Fibroblast of the conjunctiva (primary cell): ENCODE data around the gene ADIRF.
"Not testable (repeated sequence)": the region's sequence is repeated elsewhere in the genome, so short reads cannot be mapped to it uniquely, and the experiment has no call there.

Experiments used
- DNase-seq: peaks from one replicate; pipeline ENCODE4 v3.0.0-alpha.2; 2010; ENCODE audit warnings: low read depth

Gene ADIRF

DNA sequence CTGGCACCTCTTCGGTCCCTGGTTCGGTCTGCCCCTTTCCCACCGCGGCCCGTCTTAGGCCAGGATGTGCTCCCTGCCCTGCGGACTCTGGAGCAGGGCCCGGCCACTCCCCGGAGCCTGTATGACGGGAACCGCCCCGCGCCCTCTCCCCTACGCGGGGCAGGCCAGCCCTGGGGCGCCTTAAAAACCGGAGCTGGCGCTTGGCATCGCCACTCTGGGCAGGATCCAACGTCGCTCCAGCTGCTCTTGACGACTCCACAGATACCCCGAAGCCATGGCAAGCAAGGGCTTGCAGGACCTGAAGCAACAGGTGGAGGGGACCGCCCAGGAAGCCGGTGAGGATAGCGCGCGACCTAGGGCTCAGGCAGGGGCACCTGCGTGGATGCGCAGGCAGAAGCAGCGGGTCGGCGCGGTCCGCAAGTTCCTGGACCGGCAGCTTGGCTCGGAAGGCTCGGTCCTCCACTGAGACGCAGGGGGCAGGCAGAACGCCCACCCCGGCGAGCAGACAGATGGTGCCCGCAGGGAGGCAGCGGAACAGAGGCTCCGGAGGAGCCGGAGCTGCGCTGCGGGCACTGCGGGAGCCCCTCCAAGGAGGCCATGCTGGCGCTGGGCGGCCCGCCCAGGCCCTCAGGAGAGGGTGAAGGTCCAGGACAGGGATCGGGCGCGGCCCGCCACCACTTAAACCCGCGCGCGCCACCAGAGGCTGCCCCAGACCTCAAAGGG lies at the start of gene ADIRF:
TSS of gene ADIRF (plus strand) at position 212 of the 723 bp plus-strand sequence. CDS start at position 275, 63 bp downstream.
- no peak for DNase-seq

- no peak for DNase-seq
Measured at GRCh38 chr10:86922553-86922961, 45.7 kb upstream of the ADIRF start.

- no peak for DNase-seq
Measured at GRCh38 chr10:86929468-86930380, 38.6 kb upstream of the ADIRF start.

DNA sequence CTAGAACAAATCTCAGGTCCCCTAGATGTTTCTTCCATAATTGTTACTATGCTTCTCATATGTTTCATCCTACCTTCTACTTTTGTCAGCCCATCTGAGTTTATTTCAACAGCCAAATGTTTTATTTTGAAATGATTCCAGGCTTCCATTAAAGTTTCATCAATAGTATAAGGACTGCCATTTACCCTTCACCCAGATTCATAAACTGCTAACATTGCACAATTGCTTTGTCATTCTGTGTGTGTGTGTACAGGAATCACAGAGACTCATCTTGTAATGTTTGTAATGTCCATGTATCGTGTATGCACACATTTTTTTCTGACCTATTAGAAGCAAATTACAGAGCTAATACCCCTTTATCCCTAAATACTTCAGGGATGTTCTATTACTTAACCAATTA lies 36.4 kb upstream of the ADIRF start:
- peak; percentile 62 for DNase-seq

DNA sequence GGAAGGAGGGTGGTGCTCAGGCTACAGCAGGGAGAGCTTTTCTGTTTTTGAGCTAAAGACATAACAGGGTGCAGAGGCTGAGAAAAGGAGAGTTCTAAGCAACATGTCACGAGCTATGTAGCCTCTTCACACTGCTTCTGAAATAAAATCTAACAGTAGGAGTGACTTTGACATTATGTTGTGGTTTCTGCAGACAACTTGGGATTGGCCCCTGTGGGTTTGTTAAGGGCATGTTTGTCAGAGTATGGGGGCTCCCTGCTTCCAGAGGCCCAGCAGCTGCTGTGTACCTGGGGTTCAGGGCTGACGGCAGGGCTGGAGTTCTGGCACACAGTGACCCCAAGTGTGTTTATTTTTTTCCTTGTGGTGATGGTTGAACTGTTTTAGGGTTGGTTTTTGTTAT lies 35.6 kb upstream of the ADIRF start:
- DNase-seq = no peak

- DNase-seq = not testable (repeated sequence)
Measured at GRCh38 chr10:86934162-86934711, 34.0 kb upstream of the ADIRF start.

DNA sequence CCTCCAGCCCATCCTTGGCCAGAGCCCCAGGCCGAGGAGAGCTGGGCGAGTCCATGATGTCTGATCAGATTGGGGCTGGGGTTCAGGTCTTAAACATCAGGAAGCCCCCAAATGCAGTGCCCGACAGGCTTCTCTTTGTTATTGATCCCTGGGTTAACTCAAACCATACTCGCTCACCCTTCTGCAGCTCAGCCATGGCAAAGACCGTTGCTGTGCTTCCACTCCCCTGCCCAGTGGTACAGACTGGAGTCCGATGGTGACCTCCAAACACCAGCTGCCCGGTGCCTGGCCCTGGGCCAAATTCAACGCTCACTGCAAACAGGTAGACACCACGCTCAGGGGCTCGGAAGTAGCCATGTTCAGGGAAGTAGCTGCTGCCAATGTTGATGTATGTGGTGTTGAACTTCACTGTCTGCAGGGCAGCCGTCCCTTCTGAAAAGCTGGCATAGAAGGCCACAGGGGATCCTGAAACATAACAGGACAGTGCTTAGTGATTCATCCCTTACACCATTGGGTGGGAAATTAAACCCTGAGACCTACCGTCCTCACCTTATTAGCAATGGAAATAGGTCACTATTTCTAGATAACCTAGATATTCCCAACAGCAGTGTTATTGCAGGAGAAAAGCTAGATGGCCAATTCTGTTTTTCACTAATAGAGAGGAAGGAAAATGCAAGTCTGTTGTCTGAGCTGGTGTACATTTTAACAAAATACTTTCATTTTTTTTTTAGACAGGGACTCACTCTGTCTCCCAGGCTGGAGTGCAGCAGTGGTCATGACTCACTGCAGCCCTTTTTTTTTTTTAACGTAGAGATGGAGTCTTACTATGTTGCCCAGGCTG lies 31.4 kb upstream of the ADIRF start:
- no peak for DNase-seq

DNA sequence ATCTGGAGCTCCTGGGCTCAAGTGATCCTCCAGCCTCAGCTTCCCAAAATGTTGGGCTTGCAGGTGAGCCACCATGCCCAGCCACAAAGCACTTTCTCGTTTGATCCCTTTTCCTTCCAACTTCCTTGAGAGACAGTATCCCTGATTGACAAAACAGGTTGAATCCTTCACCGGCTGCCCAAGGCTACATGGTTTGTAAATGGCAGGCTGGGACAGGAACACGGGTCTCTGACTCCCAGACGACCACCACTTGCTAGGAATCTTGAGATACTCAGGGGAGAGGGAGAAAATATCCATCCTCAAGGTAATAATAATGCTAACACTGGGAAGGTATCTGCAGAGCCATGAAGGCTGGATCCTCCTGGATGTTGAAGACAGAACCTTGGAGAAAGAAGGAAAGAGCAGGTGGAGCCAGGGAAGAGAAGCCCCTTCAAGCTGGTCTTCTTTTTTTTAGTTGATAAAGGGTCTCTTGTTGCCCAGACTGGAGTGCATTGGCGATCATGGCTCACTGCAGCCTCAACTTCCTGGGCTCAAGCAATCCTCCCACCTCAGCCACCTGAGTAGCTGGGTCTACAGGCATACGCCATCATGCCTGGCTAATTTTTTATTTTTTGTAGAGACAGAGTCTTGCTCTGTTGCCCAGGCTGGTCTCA lies 30.7 kb upstream of the ADIRF start:
- DNase-seq = no peak

- no peak for DNase-seq
Measured at GRCh38 chr10:86938260-86938659, 30.0 kb upstream of the ADIRF start.

DNA sequence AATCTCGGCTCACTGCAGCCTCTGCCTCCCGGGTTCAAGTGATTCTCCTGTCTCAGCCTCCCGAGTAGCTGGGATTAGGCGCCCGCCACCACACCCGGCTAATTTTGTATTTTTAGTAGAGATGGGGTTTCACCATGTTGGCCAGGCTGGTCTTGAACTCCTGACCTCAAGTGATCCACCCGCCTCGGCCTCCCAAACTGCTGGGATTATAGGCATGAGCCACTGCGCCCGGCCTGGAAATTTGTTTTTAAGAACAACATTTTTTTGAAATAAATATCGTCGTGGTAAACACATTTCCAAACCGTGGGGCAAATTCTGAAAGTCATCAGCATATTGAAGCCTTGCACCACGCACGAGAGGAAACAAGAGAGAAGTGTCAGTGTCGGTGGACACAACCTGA lies 28.2 kb upstream of the ADIRF start:
- DNase-seq = not testable (repeated sequence)

- DNase-seq = no peak
Measured at GRCh38 chr10:86940677-86941076, 27.6 kb upstream of the ADIRF start.

GRCh38 chr10:86941426-86941825 lies 26.9 kb upstream of the ADIRF start:
- no peak for DNase-seq

DNA sequence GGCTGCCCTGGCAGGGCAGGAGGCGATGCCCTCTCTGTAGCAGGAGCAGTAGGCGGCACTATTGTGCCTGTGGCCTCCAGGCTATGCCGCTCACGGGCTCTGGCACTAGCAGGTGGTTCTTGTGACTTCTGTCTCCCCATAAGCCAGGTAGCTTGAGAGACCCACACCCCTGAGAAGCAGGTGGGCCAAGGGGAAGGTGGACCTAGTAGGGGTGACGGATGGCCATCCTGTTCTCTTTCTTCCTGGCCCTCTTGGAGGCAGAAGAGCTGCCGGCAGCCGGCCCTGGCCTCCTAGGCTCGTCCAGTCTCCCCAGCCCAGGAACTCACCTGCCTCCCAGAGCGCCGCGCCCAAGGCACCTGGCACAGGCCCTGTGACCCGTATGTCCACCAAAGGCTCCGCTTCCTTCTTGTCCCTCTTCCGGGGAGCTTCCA lies 26.3 kb upstream of the ADIRF start:
- DNase-seq = no peak

- DNase-seq = no peak
Measured at GRCh38 chr10:86942441-86943315, 25.6 kb upstream of the ADIRF start.

- no peak for DNase-seq
Measured at GRCh38 chr10:86943316-86944030, 24.8 kb upstream of the ADIRF start.

GRCh38 chr10:86944031-86944419 lies 24.3 kb upstream of the ADIRF start:
- no peak for DNase-seq

DNA sequence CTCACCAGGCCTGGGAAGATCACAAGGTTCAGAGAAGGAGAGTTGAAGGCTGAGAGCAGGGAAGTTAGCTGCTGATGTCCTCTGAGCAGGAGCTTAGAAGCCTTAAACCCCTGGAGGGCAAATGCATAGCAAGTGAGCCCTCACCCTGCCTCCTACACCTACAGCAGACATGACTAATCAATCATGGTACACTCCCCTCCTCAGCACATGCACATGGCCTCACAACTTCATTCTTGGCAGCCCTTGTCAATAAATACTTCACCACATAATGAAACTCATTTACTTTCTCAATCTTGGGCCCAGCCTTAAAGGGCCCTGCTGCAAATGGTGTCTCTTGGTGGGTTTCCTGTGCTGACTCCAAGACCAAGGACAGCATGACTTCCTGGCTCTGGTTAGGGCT lies 23.8 kb upstream of the ADIRF start:
- no peak for DNase-seq

DNA sequence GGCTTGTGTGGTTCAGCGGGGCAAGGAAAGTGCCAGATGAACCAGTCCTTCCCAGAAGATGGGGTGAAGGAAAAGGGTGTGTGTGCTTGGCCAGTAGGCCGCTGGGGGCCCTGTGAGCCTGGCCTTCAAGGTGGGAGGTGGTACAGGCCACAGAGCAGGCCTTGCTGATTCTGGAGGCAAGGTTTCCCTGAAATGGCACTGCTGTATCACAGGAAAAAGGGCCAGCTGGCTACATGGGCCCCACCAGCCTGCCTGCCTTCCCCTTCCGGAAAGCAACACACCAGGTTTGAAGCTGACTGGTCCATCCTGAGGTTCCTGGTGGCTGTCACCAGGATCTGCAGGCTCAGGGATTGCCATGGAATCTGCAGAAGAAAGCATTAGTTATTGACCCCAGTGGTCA lies 23.4 kb upstream of the ADIRF start:
- no peak for DNase-seq

DNA sequence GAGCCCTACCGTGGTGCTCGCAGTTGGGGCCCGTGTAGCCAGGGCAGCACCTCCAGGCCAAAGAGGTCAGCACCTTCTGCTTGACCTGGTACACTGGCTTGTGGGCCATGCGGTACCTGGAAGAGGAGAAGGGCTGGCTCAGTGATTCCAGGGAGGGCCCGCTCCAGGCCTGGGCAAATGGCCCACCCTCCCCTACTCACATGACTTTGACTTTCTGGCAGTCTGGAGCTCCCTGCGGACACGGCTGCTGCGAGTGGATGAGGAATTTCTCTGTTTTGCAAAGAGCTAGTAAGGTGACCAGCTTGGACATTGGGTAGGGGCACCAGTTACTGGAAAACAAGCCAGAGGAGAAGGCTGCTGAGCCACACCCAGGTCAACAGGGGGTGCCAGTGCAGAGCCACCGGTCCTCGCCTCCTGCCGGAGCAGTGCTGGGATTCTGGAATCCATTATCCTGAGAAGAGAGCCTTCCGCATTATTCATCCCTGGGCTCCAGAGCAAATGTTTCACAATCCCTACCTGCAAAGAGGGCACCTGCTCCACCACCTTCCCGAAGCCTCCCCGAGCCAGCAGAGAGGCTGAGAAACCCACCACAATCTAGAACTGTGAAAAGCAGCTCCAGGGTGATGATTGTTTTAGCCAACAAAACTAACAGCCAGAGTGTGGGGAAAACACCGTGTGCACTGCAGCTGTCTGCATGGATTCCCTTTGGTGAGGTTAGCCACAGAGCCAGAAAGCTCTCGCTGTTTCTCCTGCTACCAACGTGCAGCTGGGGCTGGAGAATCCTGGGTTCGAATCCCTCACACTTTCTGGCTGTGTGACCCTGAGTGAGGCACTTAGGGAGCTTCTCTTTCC lies 22.7 kb upstream of the ADIRF start:
- DNase-seq = no peak
